HepG2 (cell line): ENCODE data around the gene PTMA. TPM values are rescaled to one million over a fixed set of nuclear protein-coding genes. Genes with fewer than 3 reads are reported as not detected.

Experiments
- ATAC-seq: fragments of 200-7000 bp; cut with Tn5 transposase; 3 replicates; pipeline ENCODE4 v1.9.1; 2020; ENCODE audit warnings: mild to moderate bottlenecking, moderate library complexity
- BruUV-seq: library from RNA; stranded (reverse); fragments of 400-500 nt; replicated peaks from 2 replicates; lab custom pipeline; 2021; lab: Mats Ljungman, UMichigan
- CTCF ChIA-PET: fragments of 300-600 bp; formaldehyde crosslinking; extraction: SDS; loops from one replicate; lab custom pipeline; 2021; ENCODE audit warnings: low total read pairs, inconsistent platforms, low intra/inter-chr PET ratio; lab: Yijun Ruan, JAX
- POLR2A ChIA-PET: fragments of 350-600 bp; sonication (Branson Sonifier 250); formaldehyde crosslinking; loops from one replicate; lab custom pipeline; 2020; ENCODE audit warnings: antibody characterized with exemption, inconsistent platforms; lab: Yijun Ruan, JAX
- DNase-seq: peaks from one replicate; pipeline ENCODE4 v3.0.0-alpha.2; 2015; ENCODE audit warnings: low spot score
- FAIRE-seq: peaks from 3 replicates; lab custom pipeline; 2011; peaks lifted over from hg19 to GRCh38; lab: Jason Lieb, UNC
- H2AFZ ChIP-seq: one replicate; pipeline ENCODE4 v1.6.1; 2011; ENCODE audit warnings: low read length, inconsistent platforms
- H3K27ac ChIP-seq: fragments of 300-600 bp; 3 replicates; pipeline ENCODE4 v1.8.0; 2011; ENCODE audit warnings: mixed run types, mild to moderate bottlenecking, mixed read lengths, low read length, inconsistent platforms; ENCODE audit not compliant: insufficient read depth; ENCODE audit errors: extremely low read length
- H3K27me3 ChIP-seq, 2 experiments: fragments of 200-600 bp in 1 of 2; 2 replicates in 1 of 2; 3 replicates in 1 of 2; pipeline versions ENCODE4 v1.6.0 to v1.8.0; 2011; ENCODE audit warnings: low read length in 2 of 2, mild to moderate bottlenecking in 2 of 2, moderate library complexity in 2 of 2, inconsistent platforms in 1 of 2; ENCODE audit not compliant: insufficient read depth in 2 of 2, control insufficient read depth in 1 of 2
- H3K36me3 ChIP-seq, 2 experiments: fragments of 200-600 bp in 1 of 2; replicated peaks in 1 of 2; 2 replicates in 1 of 2; 3 replicates in 1 of 2; pipeline versions ENCODE4 v1.5.1 to v1.8.0; 2011; ENCODE audit warnings: low read length in 2 of 2, inconsistent platforms in 1 of 2; ENCODE audit not compliant: insufficient read depth in 2 of 2, control insufficient read depth in 1 of 2
- H3K4me1 ChIP-seq: 2 replicates; pipeline ENCODE4 v1.5.1; 2012; ENCODE audit warnings: low read length, inconsistent platforms; ENCODE audit not compliant: insufficient read depth
- H3K4me2 ChIP-seq: 2 replicates; pipeline ENCODE4 v1.6.0; 2011; ENCODE audit warnings: low read depth, low read length, inconsistent platforms
- H3K4me3 ChIP-seq, 3 experiments: fragments of 200-600 bp in 1 of 3; sonication (generic), shearing (Covaris generic) in 1 of 3; replicated peaks in 1 of 3; 2 replicates each; pipeline ENCODE4 v1.5.1; 2011 to 2016; ENCODE audit warnings: low read length in 3 of 3, inconsistent platforms in 2 of 3, low read depth in 2 of 3, mild to moderate bottlenecking in 2 of 3, control low read depth in 1 of 3, mixed read lengths in 1 of 3; ENCODE audit not compliant: insufficient read depth in 1 of 3
- H3K79me2 ChIP-seq: one replicate; pipeline ENCODE4 v1.6.1; 2011; ENCODE audit warnings: low read length, inconsistent platforms; ENCODE audit not compliant: insufficient read depth
- H3K9ac ChIP-seq: 2 replicates; pipeline ENCODE4 v1.6.0; 2011; ENCODE audit warnings: mild to moderate bottlenecking, low read depth, low read length, inconsistent platforms; ENCODE audit not compliant: insufficient read depth
- H3K9me3 ChIP-seq: 2 replicates; pipeline ENCODE4 v1.5.1; 2012; ENCODE audit warnings: mild to moderate bottlenecking, low read length
- H4K20me1 ChIP-seq: 2 replicates; pipeline ENCODE4 v1.6.0; 2011; ENCODE audit warnings: inconsistent platforms, mild to moderate bottlenecking, low read length, moderate library complexity; ENCODE audit not compliant: insufficient read depth
- ARID2 ChIP-seq: sonication (generic); formaldehyde crosslinking; IDR thresholded peaks from 2 replicates; pipeline ENCODE4 v1.8.1; 2022; ENCODE audit warnings: mild to moderate bottlenecking, missing genetic modification reagents, borderline replicate concordance
- EP300 ChIP-seq, 3 experiments: sonication (generic) in 1 of 3; formaldehyde crosslinking in 1 of 3; IDR thresholded peaks; 2 replicates each; pipeline versions ENCODE4 v1.5.1 to v1.6.1; 2011 to 2020; ENCODE audit warnings: low read depth in 2 of 3, low read length in 2 of 3, borderline replicate concordance in 1 of 3, improper control_type of control experiment in 1 of 3, mild to moderate bottlenecking in 1 of 3, missing genetic modification reagents in 1 of 3, moderate library complexity in 1 of 3
- HDAC6 ChIP-seq: fragments of 200-600 bp; sonication (generic); IDR thresholded peaks from 2 replicates; pipeline ENCODE4 v1.7.0; 2017; ENCODE audit warnings: mild to moderate bottlenecking, antibody characterized with exemption, low read length, low read depth
- KMT2A ChIP-seq: sonication (generic); formaldehyde crosslinking; IDR thresholded peaks from 2 replicates; pipeline ENCODE4 v1.4.0; 2020; ENCODE audit warnings: missing genetic modification reagents
- NPAS2 ChIP-seq: sonication (generic); formaldehyde crosslinking; IDR thresholded peaks from 2 replicates; pipeline ENCODE4 v1.8.0; 2022; ENCODE audit warnings: mild to moderate bottlenecking, missing genetic modification reagents, borderline replicate concordance
- U2AF2 ChIP-seq: fragments of 200-400 bp; formaldehyde crosslinking; IDR thresholded peaks from 2 replicates; pipeline ENCODE4 v1.6.1; 2017; ENCODE audit warnings: low read depth, mild to moderate bottlenecking, low read length
- ZC3H13 ChIP-seq: sonication (generic); formaldehyde crosslinking; IDR thresholded peaks from 2 replicates; pipeline ENCODE4 v1.8.1; 2023; ENCODE audit warnings: mild to moderate bottlenecking, missing genetic modification reagents, moderate library complexity
- ZNF136 ChIP-seq: sonication (generic); formaldehyde crosslinking; IDR thresholded peaks from 2 replicates; pipeline ENCODE4 v1.8.1; 2022; ENCODE audit warnings: low read depth, mild to moderate bottlenecking, moderate library complexity, missing genetic modification reagents
- ZNF317 ChIP-seq: sonication (generic); formaldehyde crosslinking; IDR thresholded peaks from 2 replicates; pipeline ENCODE4 v1.5.0; 2020; ENCODE audit warnings: mild to moderate bottlenecking, missing genetic modification reagents
- ZNF598 ChIP-seq: sonication (generic); formaldehyde crosslinking; IDR thresholded peaks from 2 replicates; pipeline ENCODE4 v1.5.1; 2020; ENCODE audit warnings: mild to moderate bottlenecking, missing genetic modification reagents, borderline replicate concordance
- ZNF724P ChIP-seq: sonication (generic); formaldehyde crosslinking; IDR thresholded peaks from 2 replicates; pipeline ENCODE4 v1.8.0; 2022; ENCODE audit warnings: missing genetic modification reagents, borderline replicate concordance
- WGBS: methylation state at CpG from one replicate; pipeline ENCODE4 v1.1.6; 2017; ENCODE audit warnings: low lambda C conversion rate; 5-methylcytosine and 5-hydroxymethylcytosine counted together
- in situ Hi-C: cut with HindIII; loops from 2 replicates; pipeline ENCODE4 v1.10.0; 2017; ENCODE audit warnings: low pct_unique_long_range_greater_than_20kb; ENCODE audit not compliant: extremely low pct_ligation_motif_present
- intact Hi-C: fragments of 100-400 bp; cut with micrococcal nuclease; formaldehyde crosslinking; loops from one replicate; pipeline ENCODE4 v1.10.0; 2022; ENCODE audit not compliant: unreplicated experiment
- polyA plus RNA-seq, 8 experiments: library from polyadenylated mRNA; depleted of rRNA in 3 of 8; stranded (reverse) in 7 of 8; unstranded in 1 of 8; fragments of >200 nt; fragmentation: Illumina TruSeq in 4 of 8; extraction: Trizol in 4 of 8; gene quantifications; 2 replicates each; pipeline versions ENCODE4 v1.2.1 to v1.2.3, GENCODE V29; 2011 to 2016; ENCODE audit warnings: low read depth in 4 of 8, missing spikeins in 1 of 8, mixed read lengths in 1 of 8; ENCODE audit not compliant: insufficient read depth in 1 of 8
- total RNA-seq, 5 experiments: library from RNA; depleted of rRNA; stranded (reverse); fragments of >200 nt; fragmentation: Illumina TruSeq; extraction: Trizol; gene quantifications; 2 replicates each; pipeline ENCODE4 v1.2.3, GENCODE V29; 2016; ENCODE audit warnings: low read depth in 1 of 5
- TF ChIP-seq, protein P1 (sequence below): IDR thresholded peaks from 2 replicates; pipeline ENCODE4 v1.6.1; 2016; ENCODE audit warnings: low read depth, missing genetic modification reagents, missing compliant biosample characterization
- TF ChIP-seq, protein P2 (sequence below): sonication (generic); formaldehyde crosslinking; IDR thresholded peaks from 2 replicates; pipeline ENCODE4 v1.4.0; 2020; ENCODE audit warnings: mild to moderate bottlenecking, missing genetic modification reagents

The PTMA gene
- total and polyA plus RNA-seq, 2 of the 13 experiments (the other 11 are each of a cell fraction or from before 2014, with no cell fraction given), result 190 to 1,086 TPM

DNA sequence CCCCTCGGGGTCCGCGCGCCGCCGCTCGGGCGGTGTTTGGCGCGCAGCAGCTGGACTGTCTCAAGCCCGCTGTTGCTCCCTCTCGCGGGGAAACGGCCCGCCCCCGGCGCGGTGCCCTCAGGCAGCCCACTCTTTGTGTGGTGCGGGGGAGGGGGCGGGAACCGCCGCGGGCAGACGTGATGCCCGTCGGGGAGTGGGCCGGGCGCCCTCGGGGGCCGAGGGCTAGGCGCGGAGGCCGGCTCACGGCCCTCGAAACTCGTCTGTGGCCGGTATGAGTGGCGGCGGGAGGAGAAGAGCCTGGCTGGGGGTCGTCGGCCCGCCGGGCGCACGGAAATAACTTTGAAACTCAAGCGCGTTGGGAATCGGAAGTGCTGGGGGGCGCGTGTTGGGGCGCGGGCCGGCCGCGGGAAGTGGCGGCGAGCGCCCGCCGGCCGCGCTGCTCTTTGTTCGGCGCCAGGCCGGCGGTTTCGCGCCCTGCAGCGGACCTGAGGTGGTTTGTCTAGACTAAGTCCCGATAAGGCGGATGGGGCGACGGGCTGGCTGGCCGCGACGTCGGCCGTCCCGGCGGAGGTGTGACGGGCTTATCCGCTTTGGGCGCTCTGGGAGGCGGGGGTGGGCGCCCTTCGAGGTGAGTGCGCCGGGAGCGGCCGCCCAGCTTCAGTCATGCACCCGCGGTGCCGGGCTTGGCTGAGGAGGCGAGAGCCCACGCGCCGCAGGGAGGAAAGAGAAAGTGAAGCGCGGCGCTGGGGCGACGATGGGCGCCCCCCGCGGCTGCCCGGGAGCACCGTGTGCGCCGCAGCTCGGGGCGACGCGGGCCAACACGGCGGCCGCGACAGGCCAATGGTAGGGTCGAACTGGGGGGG is 679 bp downstream of the PTMA start (continued):
- TF ChIP-seq, protein P1, sequence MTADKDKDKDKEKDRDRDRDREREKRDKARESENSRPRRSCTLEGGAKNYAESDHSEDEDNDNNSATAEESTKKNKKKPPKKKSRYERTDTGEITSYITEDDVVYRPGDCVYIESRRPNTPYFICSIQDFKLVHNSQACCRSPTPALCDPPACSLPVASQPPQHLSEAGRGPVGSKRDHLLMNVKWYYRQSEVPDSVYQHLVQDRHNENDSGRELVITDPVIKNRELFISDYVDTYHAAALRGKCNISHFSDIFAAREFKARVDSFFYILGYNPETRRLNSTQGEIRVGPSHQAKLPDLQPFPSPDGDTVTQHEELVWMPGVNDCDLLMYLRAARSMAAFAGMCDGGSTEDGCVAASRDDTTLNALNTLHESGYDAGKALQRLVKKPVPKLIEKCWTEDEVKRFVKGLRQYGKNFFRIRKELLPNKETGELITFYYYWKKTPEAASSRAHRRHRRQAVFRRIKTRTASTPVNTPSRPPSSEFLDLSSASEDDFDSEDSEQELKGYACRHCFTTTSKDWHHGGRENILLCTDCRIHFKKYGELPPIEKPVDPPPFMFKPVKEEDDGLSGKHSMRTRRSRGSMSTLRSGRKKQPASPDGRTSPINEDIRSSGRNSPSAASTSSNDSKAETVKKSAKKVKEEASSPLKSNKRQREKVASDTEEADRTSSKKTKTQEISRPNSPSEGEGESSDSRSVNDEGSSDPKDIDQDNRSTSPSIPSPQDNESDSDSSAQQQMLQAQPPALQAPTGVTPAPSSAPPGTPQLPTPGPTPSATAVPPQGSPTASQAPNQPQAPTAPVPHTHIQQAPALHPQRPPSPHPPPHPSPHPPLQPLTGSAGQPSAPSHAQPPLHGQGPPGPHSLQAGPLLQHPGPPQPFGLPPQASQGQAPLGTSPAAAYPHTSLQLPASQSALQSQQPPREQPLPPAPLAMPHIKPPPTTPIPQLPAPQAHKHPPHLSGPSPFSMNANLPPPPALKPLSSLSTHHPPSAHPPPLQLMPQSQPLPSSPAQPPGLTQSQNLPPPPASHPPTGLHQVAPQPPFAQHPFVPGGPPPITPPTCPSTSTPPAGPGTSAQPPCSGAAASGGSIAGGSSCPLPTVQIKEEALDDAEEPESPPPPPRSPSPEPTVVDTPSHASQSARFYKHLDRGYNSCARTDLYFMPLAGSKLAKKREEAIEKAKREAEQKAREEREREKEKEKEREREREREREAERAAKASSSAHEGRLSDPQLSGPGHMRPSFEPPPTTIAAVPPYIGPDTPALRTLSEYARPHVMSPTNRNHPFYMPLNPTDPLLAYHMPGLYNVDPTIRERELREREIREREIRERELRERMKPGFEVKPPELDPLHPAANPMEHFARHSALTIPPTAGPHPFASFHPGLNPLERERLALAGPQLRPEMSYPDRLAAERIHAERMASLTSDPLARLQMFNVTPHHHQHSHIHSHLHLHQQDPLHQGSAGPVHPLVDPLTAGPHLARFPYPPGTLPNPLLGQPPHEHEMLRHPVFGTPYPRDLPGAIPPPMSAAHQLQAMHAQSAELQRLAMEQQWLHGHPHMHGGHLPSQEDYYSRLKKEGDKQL (CRISPR knock-in tag), result no peak

DNA sequence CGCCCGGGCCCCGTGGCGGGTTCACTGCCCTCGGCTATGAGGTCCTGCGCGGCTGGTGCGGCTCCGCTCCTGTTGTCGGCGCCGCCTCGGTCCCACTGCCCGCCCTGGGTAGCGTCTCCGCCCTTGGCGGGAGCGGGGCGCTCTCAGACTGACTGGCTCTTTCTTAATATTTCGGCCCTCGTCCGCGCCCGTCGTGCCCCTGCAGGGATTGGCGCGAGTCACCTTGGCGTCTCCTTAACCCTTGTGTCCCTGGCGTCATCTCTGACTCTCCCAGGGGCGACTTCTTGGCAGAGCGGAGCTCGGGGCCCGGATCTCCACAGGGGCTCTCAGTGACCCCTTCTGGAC is 1.3 kb downstream of the PTMA start:
- Histone ChIP-seq H3K9me3 (no peaks in the 10 kb centered on the region), H3K4me3 (peak overlapping the region; percentile 75 to 97 (median 83)), H3K4me2 (peak overlapping the region; percentile 71), H3K27me3 (no peaks in the 10 kb centered on the region), H3K27ac (peak overlapping the region; percentile 85), H3K4me1 (peaks cover 52% of the 10 kb centered on the region), H3K79me2 (peaks cover 44% of the 10 kb centered on the region), H3K9ac (peak overlapping the region; percentile 99), H3K36me3 (peaks cover 15 to 17% of the 10 kb centered on the region in 2 experiments), H2AFZ (no peak overlapping the region), H4K20me1 (peaks cover 35% of the 10 kb centered on the region)
- FAIRE-seq (no peak), ATAC-seq (peak; percentile 7), DNase-seq (no peak)
- POLR2A ChIA-PET, result interaction anchor here (0.6 to 3.1 kb wide), 12 partner anchors 8 to 246 kb away, joined by 3 to 56 read pairs (median 4); partner anchors contain the start of gene NCL
- CTCF ChIA-PET, result interaction anchor here (1.2 to 1.4 kb wide), 3 partner anchors 23 to 35 kb away, joined by 5 to 8 read pairs (median 6); no protein-coding TSS in a partner anchor
- in situ Hi-C loops, result no loop called here
- intact Hi-C loops, result loop anchor here (10.0 kb wide), 1 partner anchor 665 kb away; no protein-coding TSS in a partner anchor
- TSS peak; percentile 19 for BruUV-seq
- 2% methylated on average over 26 of the region's 33 CpGs for WGBS
- TF ChIP-seq ZNF317 (0 out of 2 replicates have a peak, but pooled peaks have one; percentile 2), HDAC6 (0 out of 2 replicates have a peak, but pooled peaks have one; percentile 64), NPAS2 (CRISPR knock-in tag) (0 out of 2 replicates have a peak, but pooled peaks have one; percentile 9), KMT2A (CRISPR knock-in tag) (0 out of 2 replicates have a peak, but pooled peaks have one; percentile 14), EP300 (IDR thresholded peaks at IDR 0.05; ENCODE audit: low read depth in 2 of 2, low read length in 2 of 2) (0 out of 4 replicates have a peak, but pooled peaks of 1 of the 2 experiments have one; percentile 35), EP300 (CRISPR knock-in tag; IDR thresholded peaks at IDR 0.05; ENCODE audit: borderline replicate concordance) (no peak), ARID2 (peak; percentile 41; the same call in 1 of the 2 replicates), ZC3H13 (0 out of 2 replicates have a peak, but pooled peaks have one; percentile 14), ZNF136 (CRISPR knock-in tag) (0 out of 2 replicates have a peak, but pooled peaks have one; percentile 20), ZNF724P (CRISPR knock-in tag) (no peak), ZNF598 (CRISPR knock-in tag) (peak; percentile 96; the same call in 1 of the 2 replicates), U2AF2 (no peak)
- TF ChIP-seq, protein P2, sequence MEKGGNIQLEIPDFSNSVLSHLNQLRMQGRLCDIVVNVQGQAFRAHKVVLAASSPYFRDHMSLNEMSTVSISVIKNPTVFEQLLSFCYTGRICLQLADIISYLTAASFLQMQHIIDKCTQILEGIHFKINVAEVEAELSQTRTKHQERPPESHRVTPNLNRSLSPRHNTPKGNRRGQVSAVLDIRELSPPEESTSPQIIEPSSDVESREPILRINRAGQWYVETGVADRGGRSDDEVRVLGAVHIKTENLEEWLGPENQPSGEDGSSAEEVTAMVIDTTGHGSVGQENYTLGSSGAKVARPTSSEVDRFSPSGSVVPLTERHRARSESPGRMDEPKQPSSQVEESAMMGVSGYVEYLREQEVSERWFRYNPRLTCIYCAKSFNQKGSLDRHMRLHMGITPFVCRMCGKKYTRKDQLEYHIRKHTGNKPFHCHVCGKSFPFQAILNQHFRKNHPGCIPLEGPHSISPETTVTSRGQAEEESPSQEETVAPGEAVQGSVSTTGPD (CRISPR knock-in tag), result 0 out of 2 replicates have a peak, but pooled peaks have one; percentile 31
